OCI-M2 (cell line): Measurements from ENCODE around the gene FN3K.

Source experiments
- DNase-seq: peaks from one replicate; lab custom pipeline; 2025; ENCODE audit not compliant: unreplicated experiment; lab: John Stamatoyannopoulos, UW

FN3K gene

DNA sequence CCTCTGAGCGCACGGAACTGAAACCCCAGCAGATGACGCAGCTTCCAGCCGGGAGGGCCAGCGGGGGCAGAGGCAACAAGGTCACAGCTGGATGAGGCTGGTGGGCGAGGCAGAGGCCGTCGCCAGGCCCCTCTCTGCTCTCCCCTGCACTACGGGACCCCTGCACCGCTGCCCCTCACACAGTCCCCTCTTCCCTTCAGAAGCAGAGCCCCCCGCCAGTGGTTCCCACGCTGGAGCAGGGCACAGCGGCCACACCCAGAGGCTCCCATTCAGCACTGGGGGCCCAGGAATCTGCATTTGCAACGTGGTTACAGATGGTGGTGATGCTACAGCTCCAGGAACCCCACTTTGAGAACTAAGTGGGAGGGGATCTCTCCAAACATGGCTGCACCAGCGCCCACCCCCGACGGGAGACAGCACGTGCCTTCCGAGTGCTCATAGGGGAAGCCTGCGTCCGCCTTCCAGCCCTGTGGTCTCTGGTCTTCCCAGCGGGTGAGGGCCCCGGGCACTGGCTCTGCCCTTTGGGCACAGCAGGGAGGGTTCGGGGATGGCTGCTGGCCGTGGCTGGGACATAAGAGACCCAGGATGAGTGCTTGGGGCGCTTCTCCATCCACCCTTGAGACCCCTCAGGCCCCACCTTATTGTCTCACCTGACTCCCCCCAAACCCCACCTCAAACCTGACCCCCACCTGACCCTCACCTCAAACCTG lies 32.2 kb upstream of the FN3K start:
- no peak for DNase-seq

DNA sequence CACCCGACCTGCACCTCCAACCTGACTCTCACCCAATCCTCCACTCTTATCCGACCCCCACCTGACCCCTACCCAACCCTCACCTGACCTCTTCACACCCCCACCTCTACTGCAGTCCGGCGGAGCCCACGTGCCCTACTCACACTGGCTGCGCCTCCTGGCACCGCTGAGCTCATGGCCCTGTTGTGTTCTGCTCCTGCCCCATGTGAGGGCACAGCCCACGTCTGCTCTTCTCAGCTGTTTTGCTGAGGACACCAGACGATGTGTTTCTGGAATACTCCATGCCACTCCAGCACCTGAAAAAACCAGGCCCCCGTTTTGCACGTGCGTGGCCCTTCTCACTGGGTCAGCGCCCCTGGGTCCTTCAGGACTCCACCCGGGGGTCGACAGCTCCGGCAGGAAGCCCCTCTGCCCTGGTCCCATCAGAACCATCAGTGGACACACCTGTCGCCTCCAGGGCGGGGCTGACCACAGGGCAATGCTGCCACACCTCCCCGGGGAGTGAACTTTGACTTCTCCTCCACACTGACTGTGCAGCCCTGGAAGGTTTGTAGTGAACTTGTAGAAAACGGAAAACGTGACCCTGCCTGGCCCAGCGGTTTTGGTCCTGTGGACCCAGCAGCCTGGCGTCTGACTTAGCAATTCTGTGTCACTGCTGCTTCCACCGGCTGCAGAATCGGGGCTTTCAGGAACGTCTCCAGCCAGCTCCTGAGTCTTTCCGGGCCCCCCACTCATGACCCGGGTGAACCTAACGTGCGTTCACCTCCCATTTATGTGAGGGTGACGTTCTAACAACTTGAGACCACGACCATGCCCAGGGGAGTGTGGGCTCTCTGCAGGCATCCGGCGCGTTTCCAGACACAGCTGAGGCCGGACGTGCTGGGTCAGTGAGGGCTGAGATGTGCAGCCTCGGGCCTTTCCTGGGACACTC lies 31.2 kb upstream of the FN3K start:
- no peak for DNase-seq

DNA sequence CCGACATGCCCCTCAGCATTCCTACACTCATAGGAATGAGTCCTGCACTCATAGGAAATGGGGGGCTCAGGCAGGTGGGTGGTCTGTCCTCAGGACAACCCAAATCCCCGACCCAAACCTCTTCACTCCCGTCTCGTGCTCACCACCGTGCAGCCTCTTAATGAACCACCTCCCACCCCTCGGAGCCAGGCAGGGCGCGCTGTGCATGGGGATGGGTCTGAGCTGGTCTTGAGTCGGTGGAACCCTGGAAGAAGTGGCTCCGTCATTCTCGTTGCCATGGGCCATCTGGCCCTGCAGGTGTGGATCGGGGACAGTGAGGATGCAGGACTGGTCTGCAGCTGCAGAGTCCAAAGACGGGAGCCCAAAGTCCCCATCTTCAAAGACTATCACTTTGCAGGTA lies 30.5 kb upstream of the FN3K start:
- DNase-seq = no peak

DNA sequence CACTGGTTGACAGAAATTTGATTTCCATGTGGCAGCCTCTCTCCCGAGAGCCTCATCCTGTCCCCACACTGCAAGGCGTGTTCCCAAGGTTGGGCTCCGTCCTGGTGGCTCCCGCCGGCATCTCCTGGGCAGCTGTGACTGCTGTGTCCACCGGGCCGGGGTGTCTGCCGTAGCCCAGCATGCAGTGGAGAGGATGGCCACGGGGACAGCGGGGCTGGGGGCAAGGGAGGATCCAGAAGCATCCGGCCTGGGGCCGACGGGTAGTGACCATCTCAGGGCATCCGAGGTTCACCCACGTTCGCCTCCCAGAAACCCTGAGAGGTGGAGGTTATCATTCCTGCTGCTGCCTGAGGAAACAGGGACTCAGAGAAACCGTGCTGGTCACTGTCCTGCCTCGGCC lies 29.7 kb upstream of the FN3K start:
- DNase-seq = no peak

DNA sequence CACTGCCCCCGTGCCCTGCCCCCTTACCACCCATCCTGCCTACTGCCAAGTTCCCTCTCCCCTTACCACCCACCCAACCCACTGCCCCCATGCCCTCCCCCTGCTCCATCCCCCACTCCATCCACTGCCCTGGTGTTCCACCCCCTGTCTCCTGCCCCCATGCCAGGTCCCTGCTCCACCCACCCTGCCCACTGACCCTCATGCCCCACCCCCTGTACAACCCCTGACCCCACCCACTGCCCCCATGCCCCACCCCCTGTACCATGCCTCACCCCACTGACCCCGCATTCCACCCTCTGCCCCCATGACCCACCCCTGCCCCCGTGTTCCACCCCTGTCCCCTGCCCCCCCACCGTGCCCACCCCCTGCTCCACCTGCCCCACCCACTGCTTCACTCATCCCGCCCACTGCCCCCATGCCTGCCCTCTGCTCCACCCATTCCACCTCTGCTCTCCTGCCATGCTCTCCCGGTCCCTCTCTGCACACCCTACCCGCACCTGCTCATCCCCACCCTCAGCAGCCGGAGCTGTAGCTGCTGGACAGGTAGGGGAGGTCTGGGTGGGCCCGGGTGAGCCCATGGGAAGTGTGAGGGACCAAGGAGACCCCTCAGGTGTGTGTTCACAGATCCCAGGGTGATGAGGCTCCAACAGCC lies 26.3 kb upstream of the FN3K start:
- DNase-seq = no peak

DNA sequence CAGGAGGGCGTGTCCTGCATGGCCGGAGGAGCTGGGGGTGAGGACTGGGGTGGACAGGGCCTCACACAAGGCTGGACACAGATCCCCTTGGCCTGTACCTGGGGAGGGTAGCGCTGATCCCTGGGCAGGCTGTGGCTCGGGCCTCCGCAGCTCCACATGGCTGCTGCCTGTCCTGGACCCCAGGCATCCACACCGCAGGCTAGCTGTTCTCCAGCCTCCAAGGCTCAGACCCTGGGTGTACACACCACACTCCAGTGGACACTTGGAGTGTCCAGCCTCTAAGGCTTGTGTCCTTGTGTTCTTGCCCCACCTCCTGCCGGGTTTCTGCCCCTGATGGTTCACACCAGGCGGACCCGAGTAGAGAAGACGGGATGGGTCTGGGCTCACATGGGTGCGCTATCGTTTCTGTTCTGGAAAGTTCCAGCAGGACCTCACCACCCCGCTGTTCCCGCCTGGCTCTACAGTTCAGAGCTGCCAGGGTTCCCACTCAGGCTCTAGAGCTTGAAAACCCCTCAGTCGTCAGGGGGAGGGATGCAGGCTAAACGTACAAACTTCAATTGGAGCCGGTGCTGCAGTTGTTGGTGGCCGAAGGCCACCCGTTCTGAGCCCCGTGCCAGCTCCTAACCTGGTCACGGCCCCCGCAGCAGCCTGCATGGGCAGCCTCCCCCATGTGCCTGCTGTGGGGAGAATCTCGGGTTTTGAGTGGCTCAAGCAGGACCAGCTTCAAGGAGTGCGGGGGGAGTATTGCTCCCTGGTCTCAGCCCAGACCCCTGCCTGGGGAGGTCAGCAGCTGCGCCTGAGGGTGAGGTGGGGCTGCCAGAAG lies 25.5 kb upstream of the FN3K start:
- DNase-seq = no peak

DNA sequence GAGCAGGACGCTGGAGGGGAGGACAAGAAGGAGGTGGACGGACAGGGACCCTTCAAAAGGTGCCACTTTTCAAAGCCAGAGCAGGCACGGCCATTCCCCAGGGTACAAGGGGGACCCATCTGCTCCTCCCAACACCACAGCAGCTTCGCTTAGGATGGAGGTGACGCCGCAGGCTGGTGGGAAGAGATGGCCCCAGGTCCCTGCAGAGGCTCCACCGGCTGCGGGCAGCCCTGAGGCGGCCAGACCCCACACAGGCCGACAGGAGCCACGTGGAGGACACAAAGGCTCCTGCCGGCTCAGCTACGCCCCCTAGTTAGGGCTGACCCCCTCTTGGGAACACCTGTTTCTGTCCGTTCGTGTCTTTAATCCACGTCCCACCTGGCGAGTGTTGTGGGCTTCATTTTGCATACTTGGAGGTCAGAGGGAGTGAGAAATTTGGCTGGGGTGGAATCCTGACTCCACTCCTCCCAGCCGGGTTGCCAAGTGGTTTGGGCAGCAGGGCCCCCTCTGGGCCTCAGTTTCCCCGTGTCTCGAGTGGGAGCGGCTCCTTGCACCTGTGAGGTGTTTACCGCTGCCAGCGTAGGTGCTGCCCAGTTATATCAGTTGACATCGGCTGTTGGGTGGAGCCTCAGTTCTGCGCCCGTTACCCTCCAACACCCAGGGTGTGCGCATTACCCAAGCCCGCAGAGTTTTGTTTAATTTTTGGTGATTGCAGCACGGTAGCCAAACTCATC lies 24.7 kb upstream of the FN3K start:
- no peak for DNase-seq

DNA sequence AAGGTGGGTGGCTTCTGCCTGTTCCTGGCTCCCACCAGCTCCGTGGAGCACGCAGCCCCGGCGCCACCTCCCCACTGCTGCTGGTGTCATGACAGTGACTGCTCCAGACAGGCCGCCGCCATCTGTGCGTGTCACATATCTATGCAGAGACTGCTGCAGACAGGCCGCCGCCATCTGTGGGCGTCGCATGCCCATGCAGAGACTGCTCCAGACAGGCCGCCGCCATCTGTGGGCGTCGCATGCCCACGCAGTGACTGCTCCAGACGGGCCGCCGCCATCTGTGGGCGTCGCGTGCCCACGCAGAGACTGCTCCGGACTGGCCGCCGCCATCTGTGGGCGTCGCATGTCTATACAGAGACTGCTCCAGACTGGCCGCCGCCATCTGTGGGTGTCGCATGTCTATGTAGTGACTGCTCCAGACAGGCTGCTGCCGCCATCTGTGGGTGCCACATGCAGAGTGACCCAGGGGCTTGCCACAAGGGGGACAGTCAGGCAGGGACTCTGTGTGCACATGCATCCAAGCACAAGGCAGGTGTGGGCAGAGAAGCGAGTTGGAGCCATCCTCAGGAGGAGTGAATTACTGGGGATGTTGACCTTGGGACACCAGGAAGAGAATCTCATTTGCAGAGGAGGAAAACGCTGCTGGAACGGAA lies 22.2 kb upstream of the FN3K start:
- no peak for DNase-seq

DNA sequence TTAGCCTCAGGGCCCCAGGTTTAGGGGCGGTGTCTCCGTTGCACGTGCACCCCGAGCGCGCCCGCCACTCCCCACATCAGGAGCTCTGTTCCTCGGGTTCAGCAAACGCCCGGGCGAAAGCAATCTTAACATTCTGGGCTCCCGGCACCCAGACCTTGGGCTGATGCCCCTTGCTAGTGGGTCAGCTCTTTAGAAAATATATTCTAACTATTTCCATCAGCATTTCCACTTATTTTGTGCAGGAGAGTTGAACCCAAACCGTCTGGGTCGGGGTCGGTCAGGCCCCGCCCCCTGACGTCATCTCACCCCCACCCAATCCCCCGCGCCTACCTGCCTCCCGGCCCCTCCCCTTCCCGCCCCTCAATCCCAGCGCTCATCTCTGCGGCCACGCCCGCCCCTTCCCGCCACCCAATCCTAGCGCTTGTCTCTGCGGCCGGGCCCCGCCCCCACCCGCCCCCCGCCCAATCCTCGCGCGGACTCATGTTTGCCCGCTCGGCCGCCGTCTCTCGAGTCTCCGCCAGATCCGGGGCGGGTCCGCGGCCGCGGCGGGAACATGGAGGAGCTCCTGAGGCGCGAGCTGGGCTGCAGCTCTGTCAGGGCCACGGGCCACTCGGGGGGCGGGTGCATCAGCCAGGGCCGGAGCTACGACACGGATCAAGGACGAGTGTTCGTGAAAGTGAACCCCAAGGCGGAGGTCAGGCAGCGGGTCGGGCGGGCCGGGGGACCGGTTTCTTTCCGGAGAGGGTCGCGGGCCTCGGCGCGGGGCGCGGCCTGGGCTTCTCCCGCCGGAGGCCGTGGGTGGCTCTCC lies 19.0 kb upstream of the FN3K start, which contains the start of gene FN3KRP:
TSS of gene FN3KRP (plus strand) at position 504 of the 808 bp plus-strand sequence. CDS start at position 554, 50 bp downstream.
- peak; percentile 68 for DNase-seq

DNA sequence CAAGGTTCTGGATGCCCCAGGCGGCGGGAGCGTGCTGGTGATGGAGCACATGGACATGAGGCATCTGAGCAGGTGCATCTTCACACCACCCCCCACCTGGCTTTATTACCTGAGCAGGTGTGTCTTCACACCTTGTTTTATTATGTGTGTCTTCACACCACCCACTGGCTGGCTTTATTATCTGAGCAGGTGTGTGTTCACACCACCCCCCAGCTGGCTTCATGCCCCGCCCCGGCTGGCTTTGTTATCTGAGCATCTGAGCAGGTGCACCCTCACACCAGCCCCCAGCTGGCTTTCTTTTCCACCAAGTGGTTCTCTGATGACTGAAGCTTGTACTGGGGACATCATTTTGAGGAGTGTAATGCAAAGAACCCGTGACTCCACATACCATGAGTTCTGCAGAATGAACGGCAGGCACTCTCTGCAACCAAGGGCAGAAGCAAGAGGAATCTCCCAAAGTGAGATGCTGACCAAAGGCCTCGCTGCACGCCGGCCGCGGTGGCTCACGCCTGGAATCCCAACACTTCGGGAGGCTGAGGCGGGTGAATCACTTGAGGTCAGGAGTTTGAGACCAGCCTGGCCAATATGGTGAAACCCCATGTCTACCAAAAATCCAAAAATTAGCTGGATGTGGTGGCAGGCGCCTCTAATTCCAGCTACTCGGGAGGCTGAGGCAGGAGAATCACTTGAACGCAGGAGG lies 16.3 kb upstream of the FN3K start:
- DNase-seq = no peak

DNA sequence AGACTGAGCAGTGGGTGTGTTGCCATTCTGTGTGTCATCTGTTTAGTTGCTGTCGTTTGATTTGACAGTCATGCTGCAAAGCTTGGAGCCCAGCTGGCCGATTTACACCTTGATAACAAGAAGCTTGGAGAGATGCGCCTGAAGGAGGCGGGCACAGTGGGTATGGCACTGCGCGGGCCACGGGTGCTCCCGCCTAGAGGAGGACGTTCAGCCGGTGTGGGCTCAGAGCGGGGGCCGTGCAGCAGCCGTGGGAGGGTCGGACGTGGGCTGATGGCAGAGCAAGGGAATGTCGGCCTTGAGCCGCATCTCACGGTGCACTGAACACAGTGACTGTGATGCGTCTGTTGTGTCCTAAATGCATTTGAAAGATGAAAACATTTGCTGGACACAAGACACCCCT lies 15.2 kb upstream of the FN3K start:
- DNase-seq = no peak

DNA sequence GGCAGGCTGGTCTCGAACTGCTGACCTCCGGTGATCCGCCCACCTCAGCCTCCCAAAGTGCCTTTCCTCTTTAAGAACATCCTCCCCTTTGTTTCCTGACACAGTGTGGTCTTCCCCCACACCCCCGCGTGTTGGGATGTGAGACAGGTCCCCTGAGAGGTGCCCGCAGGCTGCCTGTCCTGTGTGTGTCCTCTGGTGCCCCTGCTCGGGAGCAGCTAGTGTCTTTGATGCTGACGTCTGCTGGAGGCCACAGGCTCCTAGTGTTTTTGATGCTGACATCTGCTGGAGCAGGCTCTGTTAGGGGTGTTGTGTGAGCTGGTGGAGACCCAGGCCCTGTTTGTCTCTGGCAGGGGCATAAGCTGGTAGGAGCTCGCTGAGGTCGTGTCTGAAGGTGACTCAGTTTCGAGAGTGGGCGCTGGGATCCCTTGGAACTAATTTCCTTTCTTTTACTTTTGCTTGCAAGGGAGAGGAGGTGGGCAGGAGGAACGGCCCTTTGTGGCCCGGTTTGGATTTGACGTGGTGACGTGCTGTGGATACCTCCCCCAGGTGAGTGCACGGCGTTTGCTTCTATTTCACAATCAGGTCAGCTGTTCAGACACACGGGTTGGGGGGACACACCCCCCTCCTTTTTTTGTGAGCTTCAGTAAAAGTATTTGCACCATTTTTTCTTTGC lies 12.9 kb upstream of the FN3K start:
- DNase-seq = no peak

DNA sequence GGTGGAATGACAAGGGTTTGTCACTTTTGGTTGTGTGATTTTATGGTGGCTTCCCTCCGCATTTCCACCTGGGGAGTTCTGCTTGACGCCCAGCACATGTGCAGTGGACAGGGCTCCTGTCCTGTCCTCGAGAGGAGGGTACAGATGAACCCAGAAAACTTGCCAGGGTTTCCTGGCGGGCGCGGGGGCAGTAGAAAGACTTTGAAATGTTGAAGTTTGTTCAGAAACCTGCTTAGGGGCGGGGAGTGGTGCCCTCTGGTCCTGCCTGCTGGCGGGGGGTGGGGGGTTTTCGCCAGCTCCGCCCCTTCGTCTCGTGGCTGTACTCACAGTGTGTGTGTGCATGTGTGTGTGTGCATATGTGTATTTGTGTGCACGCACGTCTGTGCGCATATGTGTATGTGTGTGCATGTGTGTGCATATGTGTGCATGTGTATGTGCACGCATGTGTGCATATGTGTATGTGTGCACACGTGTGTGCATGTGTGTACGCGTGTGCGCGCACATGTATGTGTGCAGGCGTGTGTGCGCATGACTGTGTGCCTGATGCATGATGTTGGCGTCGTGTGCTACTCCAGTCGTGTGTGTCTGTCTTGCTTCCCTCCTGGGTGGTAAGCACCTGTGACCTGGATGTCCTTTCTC lies 12.1 kb upstream of the FN3K start:
- no peak for DNase-seq

DNA sequence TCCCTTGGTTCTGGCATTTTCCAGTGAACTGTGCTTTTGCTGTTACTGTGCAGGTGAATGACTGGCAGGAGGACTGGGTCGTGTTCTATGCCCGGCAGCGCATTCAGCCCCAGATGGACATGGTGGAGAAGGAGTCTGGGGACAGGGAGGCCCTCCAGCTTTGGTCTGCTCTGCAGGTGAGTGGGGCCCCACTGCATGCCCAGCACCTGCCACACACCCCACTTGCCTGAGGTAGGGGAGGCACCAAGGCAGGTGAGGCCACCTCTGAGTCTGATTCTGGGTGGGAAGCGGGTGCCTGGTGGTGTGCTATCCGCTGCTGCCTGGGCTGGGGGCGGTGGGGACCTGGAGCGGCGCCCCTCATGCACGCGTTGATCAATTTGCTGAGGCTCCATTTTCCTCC lies 9.0 kb upstream of the FN3K start:
- no peak for DNase-seq

DNA sequence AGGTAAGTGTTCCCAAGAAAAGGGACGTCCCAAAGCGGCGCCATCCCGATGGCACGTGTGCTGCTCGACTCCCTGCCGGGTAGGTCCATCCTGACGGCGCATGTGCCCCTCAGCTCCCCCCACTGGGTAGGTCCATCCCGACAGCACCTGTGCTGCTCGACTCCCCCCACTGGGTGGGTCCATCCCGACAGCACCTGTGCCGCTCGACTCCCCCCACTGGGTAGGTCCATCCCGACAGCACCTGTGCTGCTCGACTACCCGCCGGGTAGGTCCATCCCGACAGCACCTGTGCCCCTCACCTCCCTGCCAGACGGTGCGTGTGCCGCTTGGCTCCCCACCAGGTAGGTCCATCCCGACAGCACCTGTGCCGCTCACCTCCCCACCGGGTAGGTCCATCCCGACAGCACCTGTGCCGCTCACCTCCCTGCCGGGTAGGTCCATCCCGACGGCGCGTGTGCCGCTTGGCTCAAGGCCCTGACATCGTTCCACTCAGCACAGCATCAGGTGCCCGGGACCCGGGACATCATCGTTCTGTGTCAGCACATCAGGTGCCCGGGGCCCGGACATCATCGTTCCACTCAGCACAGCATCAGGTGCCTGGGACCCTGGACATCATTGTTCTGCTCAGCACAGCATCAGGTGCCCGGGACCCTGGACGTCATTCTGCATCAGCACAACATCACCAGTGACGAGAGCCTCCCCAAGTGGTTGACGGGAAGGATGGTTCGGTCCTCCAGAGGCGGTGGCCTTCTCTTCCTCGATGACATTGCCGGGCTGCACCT lies 5.7 kb upstream of the FN3K start:
- DNase-seq = no peak

DNA sequence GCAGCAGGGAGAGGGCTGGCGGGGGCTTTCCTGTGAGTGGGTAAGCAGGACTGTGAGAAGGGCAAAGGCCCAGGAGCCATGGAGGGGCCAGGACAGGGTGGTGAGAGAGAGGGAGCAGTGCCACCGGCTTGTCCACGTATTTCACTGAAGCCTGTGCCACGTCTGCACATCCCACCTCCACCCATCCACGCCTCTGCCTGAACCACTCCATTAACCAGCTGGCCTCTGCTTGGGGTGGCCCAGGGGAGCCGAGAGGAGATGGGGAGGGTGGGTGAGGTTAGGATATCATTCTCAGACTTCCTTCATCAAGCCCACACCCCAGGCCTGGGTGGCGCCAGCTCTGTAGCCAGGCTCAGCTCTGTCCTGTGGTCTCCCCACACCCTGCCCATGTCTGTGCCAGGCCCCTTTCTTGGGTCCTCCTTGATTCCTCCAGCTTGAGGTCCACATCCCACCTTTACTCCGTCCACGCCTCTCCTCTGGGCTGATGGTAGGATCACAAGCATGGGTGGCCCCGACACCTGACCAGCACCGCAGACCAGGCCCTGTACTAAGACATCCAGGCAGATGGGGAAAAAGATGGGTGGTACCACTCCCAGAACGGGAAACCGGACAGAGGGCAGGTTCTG lies 3.2 kb upstream of the FN3K start:
- DNase-seq = no peak
